HCT116 (cell line): Measurements from ENCODE around the gene HIF1AN. TPM values are rescaled to one million over a fixed set of nuclear protein-coding genes. Genes with fewer than 3 reads are reported as not detected.

Experiments
- ATAC-seq: fragments of 200-7000 bp; cut with Tn5 transposase; 2 replicates; pipeline ENCODE4 v1.9.1; 2020; ENCODE audit warnings: mild to moderate bottlenecking, moderate library complexity
- BruUV-seq: library from RNA; stranded (reverse); fragments of 400-500 nt; replicated peaks from 2 replicates; lab custom pipeline; 2021; lab: Mats Ljungman, UMichigan
- CTCF ChIA-PET: fragments of 300-600 bp; sonication (Branson Sonifier 250); formaldehyde crosslinking; loops from one replicate; lab custom pipeline; 2021; ENCODE audit warnings: antibody characterized with exemption; lab: Charles Lee
- POLR2A ChIA-PET: fragments of 300-600, 350-600 bp; sonication (Branson Sonifier 250); formaldehyde crosslinking; loops from one replicate; lab custom pipeline; 2021; ENCODE audit warnings: antibody characterized with exemption; lab: Charles Lee
- RAD21 ChIA-PET, 2 experiments: fragments of 300-600 bp; sonication (Branson Sonifier 250); formaldehyde crosslinking; loops; one replicate each; lab custom pipeline; 2023; ENCODE audit warnings: low total read pairs in 2 of 2; ENCODE audit not compliant: uncharacterized antibody in 2 of 2, unreplicated experiment in 2 of 2, low non-redundant PET in 1 of 2; lab: Charles Lee
- DNase-seq: peaks from one replicate; pipeline ENCODE4 v3.0.0-alpha.2; 2010; ENCODE audit warnings: low read depth, low spot score
- H2AFZ ChIP-seq: fragments of 200-600 bp; shearing (Covaris generic), sonication (generic); 2 replicates; pipeline ENCODE4 v1.6.1; 2017; ENCODE audit warnings: low read depth, mixed run types, mixed read lengths, antibody characterized with exemption, low read length; ENCODE audit not compliant: poor library complexity, severe bottlenecking
- H3K27ac ChIP-seq: 2 replicates; pipeline ENCODE4 v1.5.1; 2012; ENCODE audit warnings: low read depth, low read length
- H3K27me3 ChIP-seq: fragments of 200-600 bp; sonication (generic); 2 replicates; pipeline ENCODE4 v1.6.1; 2016; ENCODE audit warnings: mixed run types, low read length, mixed read lengths; ENCODE audit not compliant: insufficient read depth
- H3K36me3 ChIP-seq, 2 experiments: fragments of 200-500 bp in 1 of 2; fragments of 200-600 bp in 1 of 2; sonication (Bioruptor generic) in 1 of 2; sonication (generic) in 1 of 2; 2 replicates each; pipeline versions ENCODE4 v1.5.1 to v1.6.1; 2014 to 2016; ENCODE audit warnings: low read length in 2 of 2, inconsistent platforms in 1 of 2, mixed read lengths in 1 of 2, mixed run types in 1 of 2; ENCODE audit not compliant: insufficient read depth in 2 of 2, control insufficient read depth in 1 of 2
- H3K4me1 ChIP-seq, 2 experiments: fragments of 200-600 bp in 1 of 2; sonication (generic) in 1 of 2; 2 replicates each; pipeline versions ENCODE4 v1.5.1 to v1.6.1; 2012 to 2017; ENCODE audit warnings: low read length in 2 of 2, inconsistent platforms in 1 of 2, mild to moderate bottlenecking in 1 of 2, mixed read lengths in 1 of 2, mixed run types in 1 of 2, moderate library complexity in 1 of 2; ENCODE audit not compliant: insufficient read depth in 2 of 2, control insufficient read depth in 1 of 2
- H3K4me2 ChIP-seq: fragments of 200-600 bp; sonication (generic); 2 replicates; pipeline ENCODE4 v1.6.1; 2017; ENCODE audit warnings: mixed run types, low read length, mixed read lengths
- H3K4me3 ChIP-seq, 2 experiments: fragments of 200-600 bp in 1 of 2; sonication (generic) in 1 of 2; replicated peaks in 1 of 2; 2 replicates each; pipeline ENCODE4 v1.5.1; 2011 to 2016; ENCODE audit warnings: low read length in 2 of 2, control low read depth in 1 of 2, low read depth in 1 of 2, mild to moderate bottlenecking in 1 of 2, mixed read lengths in 1 of 2, mixed run types in 1 of 2
- H3K79me2 ChIP-seq: fragments of 200-600 bp; sonication (generic); 2 replicates; pipeline ENCODE4 v1.6.1; 2017; ENCODE audit warnings: mild to moderate bottlenecking, mixed run types, low read length, moderate library complexity, mixed read lengths; ENCODE audit not compliant: insufficient read depth
- H3K9ac ChIP-seq: fragments of 200-600 bp; sonication (generic); 2 replicates; pipeline ENCODE4 v1.6.1; 2016; ENCODE audit warnings: low read length, mixed read lengths
- H3K9me2 ChIP-seq: fragments of 200-600 bp; sonication (generic), shearing (Covaris generic); 2 replicates; pipeline ENCODE4 v1.6.1; 2017; ENCODE audit warnings: mixed run types, mild to moderate bottlenecking, moderate library complexity; ENCODE audit not compliant: insufficient read depth
- H3K9me3 ChIP-seq, 2 experiments: fragments of 200-500 bp in 1 of 2; fragments of 200-600 bp in 1 of 2; sonication (Bioruptor generic) in 1 of 2; sonication (generic) in 1 of 2; 2 replicates each; pipeline ENCODE4 v1.6.1; 2014 to 2017; ENCODE audit warnings: low read length in 2 of 2, mixed read lengths in 2 of 2, inconsistent platforms in 1 of 2, low read depth in 1 of 2, mild to moderate bottlenecking in 1 of 2, mixed run types in 1 of 2, moderate library complexity in 1 of 2; ENCODE audit not compliant: control insufficient read depth in 1 of 2, insufficient read depth in 1 of 2
- H4K20me1 ChIP-seq: fragments of 200-600 bp; sonication (generic), shearing (Covaris generic); 2 replicates; pipeline ENCODE4 v1.6.1; 2017; ENCODE audit warnings: mixed run types, mild to moderate bottlenecking, moderate library complexity; ENCODE audit not compliant: insufficient read depth
- FOSL1 ChIP-seq: IDR thresholded peaks from 2 replicates; pipeline ENCODE4 v1.6.1; 2012; ENCODE audit warnings: low read depth
- JUND ChIP-seq: IDR thresholded peaks from 2 replicates; pipeline ENCODE4 v1.6.1; 2012
- SP1 ChIP-seq: IDR thresholded peaks from 2 replicates; pipeline ENCODE4 v1.6.1; 2012; ENCODE audit warnings: low read depth
- ZNF274 ChIP-seq: fragments of 200-500 bp; sonication (Bioruptor generic); IDR thresholded peaks from 2 replicates; pipeline ENCODE4 v1.6.1; 2014; ENCODE audit warnings: mild to moderate bottlenecking, low read depth, low read length, inconsistent platforms
- intact Hi-C: fragments of 100-400 bp; cut with micrococcal nuclease; formaldehyde crosslinking; loops from 2 replicates; pipeline ENCODE4 v1.10.0; 2022
- total RNA-seq: library from RNA; stranded (reverse); gene quantifications from one replicate; pipeline ENCODE4 v1.2.1, GENCODE V29; 2021; ENCODE audit not compliant: unreplicated experiment
- TF ChIP-seq, protein P1 (sequence below), 3 experiments: fragments of 200-600 bp in 1 of 3; sonication (generic) in 1 of 3; IDR thresholded peaks in 2 of 3; conservative IDR thresholded peaks in 1 of 3; 2 replicates each; pipeline ENCODE4 v1.5.1; 2012 to 2017; ENCODE audit warnings: low read depth in 2 of 3, low read length in 2 of 3, antibody characterized with exemption in 1 of 3, borderline replicate concordance in 1 of 3, control low read depth in 1 of 3, mild to moderate bottlenecking in 1 of 3, mixed read lengths in 1 of 3, mixed run types in 1 of 3, moderate library complexity in 1 of 3; ENCODE audit not compliant: insufficient read depth in 1 of 3

HIF1AN gene
- total RNA-seq, 1 experiment from 2014 or later = 67.2 TPM

DNA sequence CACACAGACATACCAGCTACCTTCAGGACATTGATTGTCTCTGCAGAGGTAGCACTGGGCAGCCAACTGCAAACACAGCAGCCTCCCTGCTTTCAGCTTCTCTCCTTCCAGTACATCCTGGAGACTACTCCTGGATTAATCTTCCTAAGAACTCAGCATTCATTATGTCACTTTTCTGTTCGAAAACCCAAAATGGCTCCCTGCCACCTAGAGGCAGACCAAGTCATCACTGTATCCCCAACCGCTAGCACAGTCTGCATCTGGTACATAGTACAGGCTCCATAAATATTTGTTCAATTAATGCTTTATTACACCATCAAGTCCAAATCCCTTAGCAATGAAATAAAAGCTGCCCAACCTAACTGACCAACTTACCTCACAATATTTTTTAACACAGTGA, 11.1 kb upstream of the HIF1AN start:
- H2AFZ ChIP-seq = no peak overlapping the region
- H3K9me2 ChIP-seq = no peaks in the 10 kb centered on the region
- CTCF ChIA-PET = interaction anchor here (1.4 kb wide), 1 partner anchor 354 kb away, joined by 4 read pairs; no protein-coding TSS in a partner anchor
- no peak overlapping the region for H3K4me2 ChIP-seq
- no peaks in the 10 kb centered on the region for H3K27me3 ChIP-seq
- no peaks in the 10 kb centered on the region for H4K20me1 ChIP-seq
- TF ChIP-seq, protein P1, sequence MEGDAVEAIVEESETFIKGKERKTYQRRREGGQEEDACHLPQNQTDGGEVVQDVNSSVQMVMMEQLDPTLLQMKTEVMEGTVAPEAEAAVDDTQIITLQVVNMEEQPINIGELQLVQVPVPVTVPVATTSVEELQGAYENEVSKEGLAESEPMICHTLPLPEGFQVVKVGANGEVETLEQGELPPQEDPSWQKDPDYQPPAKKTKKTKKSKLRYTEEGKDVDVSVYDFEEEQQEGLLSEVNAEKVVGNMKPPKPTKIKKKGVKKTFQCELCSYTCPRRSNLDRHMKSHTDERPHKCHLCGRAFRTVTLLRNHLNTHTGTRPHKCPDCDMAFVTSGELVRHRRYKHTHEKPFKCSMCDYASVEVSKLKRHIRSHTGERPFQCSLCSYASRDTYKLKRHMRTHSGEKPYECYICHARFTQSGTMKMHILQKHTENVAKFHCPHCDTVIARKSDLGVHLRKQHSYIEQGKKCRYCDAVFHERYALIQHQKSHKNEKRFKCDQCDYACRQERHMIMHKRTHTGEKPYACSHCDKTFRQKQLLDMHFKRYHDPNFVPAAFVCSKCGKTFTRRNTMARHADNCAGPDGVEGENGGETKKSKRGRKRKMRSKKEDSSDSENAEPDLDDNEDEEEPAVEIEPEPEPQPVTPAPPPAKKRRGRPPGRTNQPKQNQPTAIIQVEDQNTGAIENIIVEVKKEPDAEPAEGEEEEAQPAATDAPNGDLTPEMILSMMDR (IDR thresholded peaks at IDR 0.05 in 2 of 3, conservative IDR thresholded peaks at IDR 0.05 in 1 of 3; ENCODE audit: borderline replicate concordance in 1 of 3, insufficient read depth in 1 of 3, low read depth in 2 of 3, low read length in 2 of 3) = peak in 2 of 3 experiments; percentile 24 to 45; a peak in 3 of 6 replicates
- no peak for TF ChIP-seq FOSL1
- H3K9ac ChIP-seq = no peak overlapping the region
- POLR2A ChIA-PET = no interaction called here
- H3K27ac ChIP-seq = no peak overlapping the region
- RAD21 ChIA-PET = no interaction called here
- no peak for DNase-seq
- no peaks in the 10 kb centered on the region for H3K9me3 ChIP-seq
- ATAC-seq = peak; percentile 27; the same call in 1 of the 2 replicates
- peaks cover 7 to 10% of the 10 kb centered on the region in 2 experiments; a peak in 3 of 4 replicates for H3K4me1 ChIP-seq
- H3K4me3 ChIP-seq = no peak overlapping the region
- intact Hi-C loops = no loop called here
- peaks cover 42% of the 10 kb centered on the region in 2 experiments for H3K36me3 ChIP-seq
- no TSS peak for BruUV-seq
- H3K79me2 ChIP-seq = peaks cover 39% of the 10 kb centered on the region

DNA sequence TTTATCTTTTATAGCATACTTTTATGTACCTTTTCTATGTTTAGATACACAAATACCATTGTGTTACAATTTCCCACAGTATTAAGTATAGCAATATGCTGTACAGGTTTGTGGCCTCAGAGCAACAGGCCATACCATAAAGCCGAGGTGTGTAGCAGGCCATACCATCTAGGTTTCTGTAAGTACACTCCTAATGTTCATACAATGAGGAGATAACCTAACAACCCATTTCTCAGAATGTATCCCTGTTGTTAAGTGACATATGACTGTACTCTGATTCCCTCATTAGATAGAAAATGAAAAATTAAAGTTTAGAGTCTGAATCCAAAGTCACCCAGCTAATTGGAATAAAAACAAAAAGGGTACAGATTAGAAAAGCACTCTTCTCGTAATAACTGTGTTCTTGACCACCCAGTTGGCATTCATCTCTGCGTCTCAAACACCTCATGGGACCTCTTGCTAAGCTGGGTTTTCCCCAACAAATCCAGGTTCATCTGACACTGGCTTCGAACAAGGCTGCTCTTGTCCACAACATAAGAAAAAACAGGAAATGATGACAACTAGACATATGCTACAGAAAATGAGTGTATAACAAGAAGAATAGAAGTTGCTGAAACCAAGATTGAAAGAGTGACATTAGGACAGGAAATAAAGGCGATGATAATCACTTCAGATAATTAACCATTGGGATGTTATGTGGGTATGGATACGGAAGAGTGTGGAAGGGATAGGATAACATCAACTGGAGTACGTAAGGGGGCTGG, 7.4 kb upstream of the HIF1AN start:
- CTCF ChIA-PET = interaction anchor here (2.8 to 3.0 kb wide), 2 partner anchors 8 to 10 kb away, joined by 9 to 21 read pairs; partner anchors contain the start of gene HIF1AN
- H2AFZ ChIP-seq = no peak overlapping the region

More for the DNA sequence above, 7.4 kb upstream of the HIF1AN start:
- Histone ChIP-seq H3K9ac (peak overlapping the region; percentile 91), H3K27me3 (no peaks in the 10 kb centered on the region), H3K9me2 (no peaks in the 10 kb centered on the region), H3K36me3 (peaks cover 35 to 39% of the 10 kb centered on the region in 2 experiments), H4K20me1 (no peaks in the 10 kb centered on the region), H3K27ac (no peak overlapping the region), H3K9me3 (no peaks in the 10 kb centered on the region), H3K4me3 (peak overlapping the region; percentile 77 to 94), H3K4me1 (peaks cover 7 to 18% of the 10 kb centered on the region in 2 experiments; a peak in 3 of 4 replicates), H3K79me2 (peaks cover 45% of the 10 kb centered on the region), H3K4me2 (peak overlapping the region; percentile 73)
- ATAC-seq = no peak
- TSS peak; percentile 68 for BruUV-seq
- intact Hi-C loops = no loop called here
- TF ChIP-seq ZNF274 = no peak
- peak; percentile 10; the same call in 1 of the 2 replicates for TF ChIP-seq JUND
- TF ChIP-seq SP1 = no peak
- ChIA-PET POLR2A (no interaction called here), RAD21 (no interaction called here)
- no peak for DNase-seq
